NCI-H526 treated with DMSO at 0.1 percent for 48 hours (cell line): ENCODE measurements around the gene KCNAB1.
"Not testable (repeated sequence)": the region's sequence is repeated elsewhere in the genome, so short reads cannot be mapped to it uniquely, and the experiment has no call there.

Experiments
- DNase-seq: peaks from one replicate; lab custom pipeline; 2025; lab: John Stamatoyannopoulos, UW

The KCNAB1 gene

DNA sequence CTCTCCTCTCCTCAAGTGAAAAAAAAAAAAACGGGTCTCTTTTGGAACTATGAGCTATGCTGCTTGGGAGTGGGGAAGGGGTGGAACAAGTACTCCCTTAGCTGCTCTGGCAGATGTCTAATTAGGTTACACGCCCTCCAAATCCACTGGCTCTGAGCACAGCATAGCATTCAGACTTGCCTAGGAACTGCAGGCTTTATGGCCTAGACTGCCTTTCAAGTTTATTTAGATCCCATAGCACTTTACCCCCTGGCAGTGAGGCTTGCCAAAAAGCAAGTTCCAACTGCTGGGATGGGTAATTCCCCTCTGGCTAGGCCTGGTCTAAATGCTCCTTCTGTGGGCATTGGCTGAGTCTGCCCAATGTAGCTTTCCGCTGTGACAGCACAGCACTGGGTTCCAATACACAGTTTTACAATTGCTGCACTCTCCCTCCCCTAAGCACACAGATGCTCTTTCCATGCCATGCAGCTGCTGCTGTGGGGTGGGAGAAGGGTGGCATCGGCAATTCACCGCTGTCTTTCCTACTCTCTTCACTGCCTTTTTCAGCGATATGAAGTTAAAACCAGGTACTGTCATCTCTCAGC, 152.8 kb downstream of the KCNAB1 start:
- DNase-seq, result no peak

GRCh38 chr3:156274791-156275190, 154.4 kb downstream of the KCNAB1 start:
- no peak for DNase-seq

DNA sequence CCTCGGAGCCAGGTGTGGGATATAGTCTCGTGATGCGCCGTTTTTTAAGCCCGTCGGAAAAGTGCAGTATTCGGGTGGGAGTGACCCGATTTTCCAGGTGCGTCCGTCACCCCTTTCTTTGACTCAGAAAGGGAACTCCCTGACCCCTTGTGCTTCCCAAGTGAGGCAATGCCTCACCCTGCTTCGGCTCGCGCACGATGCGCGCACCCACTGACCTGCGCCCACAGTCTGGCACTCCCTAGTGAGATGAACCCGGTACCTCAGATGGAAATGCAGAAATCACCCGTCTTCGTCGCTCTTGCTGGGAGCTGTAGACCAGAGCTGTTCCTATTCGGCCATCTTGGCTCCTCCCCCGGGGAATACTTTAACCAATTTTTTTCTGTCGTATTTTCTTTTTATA, 164.3 kb downstream of the KCNAB1 start:
- not testable (repeated sequence) for DNase-seq

DNA sequence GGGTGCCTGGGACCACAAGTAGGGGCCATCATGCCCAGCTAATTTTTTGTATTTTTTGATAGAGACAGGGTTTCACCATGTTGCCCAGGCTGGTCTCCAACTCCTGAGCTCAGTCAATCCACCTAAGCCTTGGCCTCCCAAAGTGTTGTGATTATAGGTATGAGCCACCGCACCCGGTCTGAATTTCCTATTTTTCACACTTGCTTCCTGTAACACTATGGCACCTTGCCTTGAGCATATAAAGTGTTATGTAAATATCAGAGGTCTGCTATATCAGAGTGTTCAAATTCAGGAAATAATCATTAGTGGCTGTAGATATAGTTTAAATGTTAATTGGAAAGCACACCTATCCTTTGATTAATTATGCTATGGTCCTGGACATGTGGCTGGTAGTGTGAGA, 165.2 kb downstream of the KCNAB1 start:
- no peak for DNase-seq

DNA sequence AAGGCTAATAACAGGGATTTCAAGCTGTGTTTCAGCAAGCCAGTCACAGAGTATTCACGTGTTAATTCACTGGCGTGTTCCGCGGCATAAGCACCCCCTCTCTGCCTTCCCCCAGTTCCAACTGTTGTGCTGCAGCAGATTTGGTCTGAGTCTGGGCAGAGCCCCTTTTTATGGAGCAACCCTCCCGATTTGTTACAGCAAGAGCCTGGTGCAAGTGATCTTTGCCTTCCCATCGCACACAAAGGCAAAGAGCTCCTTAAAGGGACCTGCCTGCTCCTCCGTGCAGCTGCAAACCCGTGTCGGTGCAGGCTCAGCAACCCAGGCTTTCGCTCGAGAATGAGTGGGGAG, 170.5 kb downstream of the KCNAB1 start:
- DNase-seq, result no peak

DNA sequence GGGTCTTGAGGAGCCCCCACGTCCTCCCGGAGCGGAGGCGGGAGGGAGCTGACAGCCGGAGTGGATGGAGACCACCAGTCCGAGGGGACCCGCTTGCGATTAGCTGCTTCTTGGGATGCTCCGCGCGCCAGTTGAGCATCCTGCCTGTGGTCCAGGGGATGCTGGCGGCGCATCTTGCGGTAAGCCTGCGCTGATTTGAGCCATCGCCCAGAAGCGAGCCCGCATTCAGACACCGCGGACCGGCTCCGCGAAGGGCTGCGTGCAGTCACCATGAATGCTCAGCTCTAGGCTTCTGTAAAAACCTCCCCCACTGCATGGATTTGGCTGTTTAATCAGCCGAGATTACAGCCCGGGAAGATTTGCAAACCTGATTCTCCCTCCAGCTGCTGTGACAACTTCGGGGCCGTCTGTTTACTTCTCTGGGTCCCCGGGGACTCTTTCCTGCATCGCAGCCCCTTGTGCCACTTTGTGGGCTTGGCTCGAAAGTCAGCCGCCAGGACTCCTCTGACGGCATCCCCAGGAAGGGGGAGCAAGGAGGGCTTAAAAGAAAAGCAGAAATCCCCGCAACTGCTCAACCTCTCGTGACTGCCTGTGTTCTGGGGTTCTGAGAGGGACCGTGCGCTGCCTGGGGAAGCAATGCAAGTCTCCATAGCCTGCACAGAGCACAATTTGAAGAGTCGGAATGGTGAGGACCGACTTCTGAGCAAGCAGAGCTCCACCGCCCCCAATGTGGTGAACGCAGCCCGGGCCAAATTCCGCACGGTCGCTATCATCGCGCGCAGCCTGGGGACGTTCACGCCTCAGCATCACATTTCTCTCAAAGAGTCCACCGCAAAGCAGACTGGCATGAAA, 171.1 kb downstream of the KCNAB1 start:
- peak; percentile 43 for DNase-seq

GRCh38 chr3:156293566-156293965, 173.2 kb downstream of the KCNAB1 start:
- no peak for DNase-seq

DNA sequence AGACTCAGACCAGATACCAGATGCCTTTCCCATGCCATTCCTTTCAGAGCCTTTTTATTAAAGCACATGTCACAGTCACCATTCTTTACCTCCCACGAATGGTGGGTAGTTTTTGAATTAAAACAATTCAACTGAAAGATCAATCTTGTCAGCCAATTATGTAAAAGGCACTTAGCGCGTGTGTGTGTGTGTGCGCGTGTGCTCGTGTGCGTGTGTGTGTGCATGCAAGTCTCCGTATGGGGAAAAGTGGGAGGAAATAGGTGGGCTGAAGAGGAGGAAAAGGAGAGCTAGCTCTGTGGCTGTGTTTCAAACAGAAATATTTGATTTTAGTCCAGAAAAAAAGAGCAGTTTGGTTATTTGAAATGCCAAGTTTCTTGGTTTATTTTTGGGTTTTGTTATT, 177.2 kb downstream of the KCNAB1 start:
- DNase-seq, result no peak

DNA sequence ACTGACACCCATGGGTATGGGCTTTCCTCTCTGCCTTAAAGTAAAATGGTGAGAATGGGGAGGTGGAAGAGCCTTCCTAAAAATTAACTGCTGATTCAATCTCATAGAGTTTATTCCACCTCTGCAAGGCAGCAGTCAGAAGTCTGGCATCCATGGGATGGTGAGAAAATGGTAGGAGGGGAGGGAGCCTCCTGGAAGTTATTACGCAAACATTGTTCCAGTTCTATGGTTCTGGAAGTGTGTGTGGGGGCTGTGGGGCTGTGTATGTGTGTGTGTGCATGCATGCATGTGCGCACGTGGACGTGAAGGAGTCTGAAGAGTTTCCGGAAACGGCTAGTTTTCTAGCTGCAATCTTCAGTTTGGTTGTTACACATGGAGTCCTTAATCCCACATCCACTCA, 177.6 kb downstream of the KCNAB1 start:
- DNase-seq, result no peak

GRCh38 chr3:156298938-156299337, 178.6 kb downstream of the KCNAB1 start:
- DNase-seq, result no peak

DNA sequence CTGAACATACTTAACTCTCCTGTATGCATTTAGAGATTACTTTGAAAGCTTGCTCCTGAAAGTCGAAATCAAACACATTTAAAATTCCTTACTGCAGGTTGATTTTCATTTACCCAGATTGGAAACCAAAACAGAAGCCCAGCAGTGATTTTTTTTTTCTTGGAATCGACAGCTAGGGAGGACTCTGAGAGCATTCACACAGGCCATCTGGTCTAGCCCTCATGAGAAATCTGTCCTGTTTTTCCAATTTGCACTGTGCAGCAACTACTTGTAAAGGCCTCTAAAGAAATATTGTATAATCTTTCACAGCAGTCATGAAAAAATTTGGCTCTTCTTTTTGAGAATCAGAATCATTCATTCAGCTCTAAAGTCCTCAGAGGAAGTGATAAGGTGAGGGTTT, 179.2 kb downstream of the KCNAB1 start:
- DNase-seq, result no peak

- no peak for DNase-seq
Observed at GRCh38 chr3:156300371-156300770, 180.0 kb downstream of the KCNAB1 start.

DNA sequence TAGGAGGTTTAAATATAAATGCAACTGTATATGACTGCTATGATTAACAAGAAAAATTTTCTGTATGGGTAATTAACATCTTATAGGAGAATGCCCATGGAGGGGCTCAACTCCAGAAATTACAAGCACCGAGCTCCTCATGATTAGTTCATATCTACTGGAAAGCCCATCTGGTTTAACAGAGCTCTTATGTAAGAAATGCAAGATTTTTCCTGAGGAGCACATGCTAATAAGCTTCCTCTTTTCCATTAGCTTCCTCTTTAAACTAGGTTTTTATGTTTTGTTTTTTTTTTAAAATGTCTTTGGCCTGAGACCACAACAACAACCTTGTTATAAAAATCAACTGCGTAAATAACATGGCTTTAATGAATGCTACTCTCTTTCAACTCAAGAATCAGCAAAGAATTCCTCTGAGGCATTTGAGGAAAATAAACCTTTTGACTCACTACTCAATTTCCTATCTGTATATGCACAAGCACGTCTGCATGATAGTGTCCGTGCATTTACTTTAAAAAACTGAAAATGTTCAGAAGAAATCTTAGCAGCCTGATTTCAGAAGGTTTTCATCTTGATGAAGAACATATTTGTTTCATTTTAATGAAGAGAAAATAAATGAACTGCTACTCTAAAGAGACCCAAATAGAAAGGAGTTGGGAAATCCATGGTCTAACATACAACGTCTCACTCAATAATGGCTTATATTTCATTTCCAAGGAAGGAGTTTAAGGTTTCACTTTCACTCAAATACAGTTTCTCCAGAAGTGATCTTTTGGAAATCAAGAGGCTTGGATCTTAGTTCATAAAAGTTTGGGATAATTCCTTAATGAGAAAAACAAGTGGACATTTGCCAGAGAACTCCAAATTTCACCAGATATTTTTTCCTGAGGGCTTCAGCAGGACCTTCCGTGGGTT, 180.8 kb downstream of the KCNAB1 start:
- no peak for DNase-seq

GRCh38 chr3:156303001-156303707, 182.8 kb downstream of the KCNAB1 start:
- no peak for DNase-seq

DNA sequence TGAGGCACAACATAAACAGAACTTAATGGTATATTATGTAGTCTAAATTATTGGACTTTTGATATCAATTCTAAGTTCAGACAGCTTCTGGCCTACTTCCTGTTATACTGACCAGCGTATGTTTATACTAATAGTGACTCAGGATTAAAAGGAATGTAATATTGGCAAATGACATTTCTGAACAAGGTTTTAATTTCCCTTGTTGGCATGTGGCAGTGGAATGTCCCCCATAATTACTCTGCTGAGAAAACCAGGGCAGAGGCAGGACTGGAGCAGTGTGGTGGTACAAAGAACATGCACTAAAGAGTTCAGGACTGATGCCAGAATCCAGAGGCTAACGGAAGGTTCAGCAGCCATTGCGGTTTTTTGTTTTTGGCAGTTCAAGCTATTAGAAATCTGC, 184.0 kb downstream of the KCNAB1 start:
- no peak for DNase-seq

DNA sequence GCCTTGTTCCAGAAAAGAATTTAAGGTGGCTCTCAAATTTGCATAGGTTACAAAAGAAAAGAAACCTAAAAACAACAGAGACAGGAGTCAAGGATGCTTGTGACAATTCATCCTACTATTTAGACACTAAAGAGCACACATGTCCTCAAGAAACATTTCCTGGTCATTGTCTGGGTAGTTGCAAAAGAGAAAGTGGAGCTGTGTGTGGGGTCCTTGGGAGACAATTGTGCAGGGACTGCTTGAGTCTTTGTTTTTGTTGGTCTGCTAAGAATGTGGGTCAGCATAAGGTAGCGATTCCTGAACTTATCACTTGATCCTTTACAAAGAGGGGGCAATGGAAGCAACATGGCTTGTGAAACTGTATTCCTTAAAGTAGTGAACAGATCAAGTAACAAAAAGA, 185.3 kb downstream of the KCNAB1 start:
- DNase-seq, result no peak

DNA sequence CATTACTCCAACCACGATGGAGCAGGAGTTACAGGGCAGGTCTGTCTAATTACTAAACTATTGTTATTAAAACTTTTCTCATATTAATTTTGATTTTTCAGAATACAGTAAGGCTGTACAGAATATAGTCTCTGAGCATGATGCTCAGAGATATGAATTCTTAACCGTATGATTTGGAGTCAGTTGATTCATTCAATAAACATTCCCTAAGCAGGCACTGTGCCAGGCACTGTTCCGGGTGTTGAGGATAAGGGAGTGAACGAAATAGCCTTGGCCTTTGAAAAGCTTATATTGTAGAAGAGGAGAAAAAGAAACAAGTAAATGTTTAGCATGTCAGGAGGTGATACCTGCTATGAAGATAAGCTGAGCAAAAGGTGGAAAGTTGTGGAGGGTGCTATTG, 187.3 kb downstream of the KCNAB1 start:
- DNase-seq, result no peak

DNA sequence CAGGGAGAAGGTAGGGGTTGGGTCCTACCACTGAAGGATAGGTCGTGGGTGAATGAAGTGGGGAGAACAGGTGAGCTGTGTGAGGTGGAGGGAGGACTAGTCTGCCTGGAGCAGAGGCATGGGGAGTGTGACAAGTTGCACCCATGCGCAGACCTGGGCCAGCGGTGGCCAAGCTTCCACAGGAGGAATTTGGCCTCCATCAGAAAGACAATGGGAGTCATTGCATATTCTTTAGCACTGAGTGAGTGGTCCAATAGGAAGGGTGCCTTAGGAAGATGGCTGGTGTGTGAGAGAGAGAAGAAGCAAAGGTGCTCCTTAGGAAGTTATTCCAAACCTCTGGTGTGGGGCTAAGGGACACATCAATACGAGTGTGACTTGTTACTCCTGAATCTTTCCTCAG, 191.1 kb downstream of the KCNAB1 start:
- no peak for DNase-seq

DNA sequence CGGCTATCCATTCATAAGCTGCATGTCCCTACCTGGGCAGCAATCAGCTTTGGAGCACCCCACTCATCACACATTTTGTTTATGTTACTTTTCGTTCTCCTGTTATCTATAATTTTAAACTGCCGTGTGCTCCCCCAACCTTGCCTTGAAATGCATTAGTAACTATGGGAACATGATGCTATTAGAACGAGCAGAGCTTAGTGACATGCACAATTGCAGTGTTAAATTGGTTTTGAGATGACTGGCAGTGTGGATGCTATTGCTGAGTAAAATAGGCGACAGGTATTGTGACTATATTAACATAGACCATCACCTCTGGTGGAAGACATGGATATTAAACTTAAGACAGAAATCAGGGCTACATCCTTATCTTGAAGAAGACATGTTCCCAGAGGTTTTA, 191.6 kb downstream of the KCNAB1 start:
- no peak for DNase-seq

- no peak for DNase-seq
Observed at GRCh38 chr3:156316076-156316475, 195.7 kb downstream of the KCNAB1 start.

DNA sequence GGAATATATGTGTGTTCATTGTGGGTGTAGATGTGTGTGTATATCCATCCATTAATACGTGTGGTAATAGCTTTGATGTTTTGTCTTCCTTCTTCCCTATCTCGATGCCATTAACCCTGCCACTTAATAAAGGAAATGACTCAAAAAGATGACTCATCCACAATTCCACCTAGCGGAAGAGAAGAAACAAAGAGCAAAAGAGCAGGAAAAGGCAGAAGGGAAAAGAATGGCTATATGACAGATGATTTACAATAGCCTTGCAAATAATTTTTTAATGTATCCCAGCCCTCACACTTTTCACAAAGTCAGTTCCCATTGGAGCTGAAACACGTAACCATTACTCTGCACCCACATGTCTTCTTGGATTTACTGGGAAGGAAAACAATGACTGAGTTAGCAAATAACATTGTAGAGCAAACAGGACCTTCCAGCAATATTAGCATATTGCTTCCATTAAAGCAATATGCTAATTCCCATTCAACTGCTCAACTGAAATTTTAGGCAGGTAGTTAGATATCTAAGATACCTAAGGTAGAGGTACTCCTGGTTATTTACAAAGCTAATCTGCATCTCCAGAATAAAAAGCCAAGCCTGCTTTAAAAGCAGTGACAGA, 197.2 kb downstream of the KCNAB1 start:
- DNase-seq, result peak; percentile 38

- DNase-seq, result peak; percentile 80
Observed at GRCh38 chr3:156321945-156322344, 201.6 kb downstream of the KCNAB1 start.
